Activated T-helper 9 cell treated with anti-CD3 and anti-CD28 coated beads, Interleukin-2, amount 50 U/mL, for 16 hours (primary cell): ENCODE data around the gene RHBDF2.

Source experiments
- DNase-seq: peaks from one replicate; pipeline ENCODE4 v3.0.0-alpha.2; 2020; ENCODE audit warnings: low read depth

Gene RHBDF2

DNA sequence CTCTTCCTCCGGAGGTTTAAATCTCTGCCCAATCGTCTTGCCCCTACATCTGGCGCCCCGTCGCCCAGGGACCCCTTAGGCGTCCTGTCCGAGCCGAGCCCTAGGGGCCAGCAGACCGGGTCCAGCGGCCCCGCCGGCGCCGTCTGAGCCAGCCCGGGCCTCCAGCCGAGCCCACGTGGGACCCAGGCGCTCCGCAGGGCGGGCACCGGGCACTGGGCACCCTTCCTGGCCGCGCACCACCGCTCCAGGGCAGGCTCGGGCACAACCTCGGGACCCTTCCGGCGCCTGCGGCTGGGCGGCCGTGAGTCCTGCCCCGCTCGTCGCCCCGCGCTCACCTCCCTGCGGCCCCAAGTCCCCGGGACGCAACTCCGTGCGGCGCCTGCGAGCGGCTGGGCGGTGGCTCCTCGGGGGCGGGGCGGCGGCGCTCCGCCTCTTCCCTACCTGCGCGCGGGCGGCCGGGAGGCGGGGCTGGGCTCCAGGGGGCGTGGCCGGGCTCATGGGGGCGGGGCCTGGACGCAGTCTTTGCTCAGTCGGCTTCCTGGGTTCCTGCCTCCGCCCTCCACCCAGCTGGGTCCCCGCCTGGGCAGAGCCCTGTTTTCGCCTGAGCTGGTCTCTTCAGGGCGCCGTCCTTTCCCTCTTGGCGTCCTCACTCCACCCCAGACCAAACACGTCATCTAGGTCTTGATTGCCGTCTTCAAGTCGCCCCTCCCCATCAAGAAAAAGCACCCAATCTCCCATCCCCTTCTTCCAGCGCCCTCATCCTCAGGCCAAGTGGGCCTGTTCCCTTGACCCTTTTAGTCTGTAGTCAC, at the start of gene RHBDF2:
Gene RHBDF2, minus strand, starts transcription at position 406 of the 809 bp plus-strand sequence. CDS start 19,899 bp downstream, outside the sequence.
- peak; percentile 93 for DNase-seq

DNA sequence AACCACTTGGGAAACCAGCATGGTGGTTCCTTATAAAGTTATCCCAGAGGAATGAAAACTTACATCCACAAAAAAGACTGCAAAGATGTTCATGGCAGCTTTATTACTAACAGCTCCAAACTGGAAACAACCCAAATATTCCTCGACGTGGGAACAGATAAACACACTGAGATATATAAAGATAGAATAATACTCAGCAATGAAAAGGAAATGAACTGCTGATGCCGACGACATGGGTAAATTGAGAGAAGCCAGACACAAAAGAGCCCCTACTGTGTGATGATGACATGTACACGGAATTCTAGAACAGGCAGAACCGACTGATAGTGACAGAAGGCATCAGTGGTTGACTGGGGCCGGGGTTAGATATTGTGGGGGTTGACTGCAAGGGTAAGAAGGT, 48.3 kb upstream of the RHBDF2 start:
- DNase-seq: no peak

DNA sequence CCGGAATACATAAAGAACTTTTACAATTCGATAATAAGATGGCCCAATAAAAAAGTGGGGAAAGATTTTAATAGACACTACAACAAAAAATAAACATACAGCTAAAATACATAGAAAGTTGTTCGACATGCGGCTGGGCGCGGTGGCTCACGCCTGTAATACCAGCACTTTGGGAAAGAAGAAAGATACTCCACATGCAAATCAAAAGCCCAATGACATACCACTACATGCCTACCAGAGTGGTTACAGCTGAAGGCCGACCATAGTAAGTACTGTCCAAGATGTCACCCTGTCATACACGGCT, 47.9 kb upstream of the RHBDF2 start:
- no peak for DNase-seq

DNA sequence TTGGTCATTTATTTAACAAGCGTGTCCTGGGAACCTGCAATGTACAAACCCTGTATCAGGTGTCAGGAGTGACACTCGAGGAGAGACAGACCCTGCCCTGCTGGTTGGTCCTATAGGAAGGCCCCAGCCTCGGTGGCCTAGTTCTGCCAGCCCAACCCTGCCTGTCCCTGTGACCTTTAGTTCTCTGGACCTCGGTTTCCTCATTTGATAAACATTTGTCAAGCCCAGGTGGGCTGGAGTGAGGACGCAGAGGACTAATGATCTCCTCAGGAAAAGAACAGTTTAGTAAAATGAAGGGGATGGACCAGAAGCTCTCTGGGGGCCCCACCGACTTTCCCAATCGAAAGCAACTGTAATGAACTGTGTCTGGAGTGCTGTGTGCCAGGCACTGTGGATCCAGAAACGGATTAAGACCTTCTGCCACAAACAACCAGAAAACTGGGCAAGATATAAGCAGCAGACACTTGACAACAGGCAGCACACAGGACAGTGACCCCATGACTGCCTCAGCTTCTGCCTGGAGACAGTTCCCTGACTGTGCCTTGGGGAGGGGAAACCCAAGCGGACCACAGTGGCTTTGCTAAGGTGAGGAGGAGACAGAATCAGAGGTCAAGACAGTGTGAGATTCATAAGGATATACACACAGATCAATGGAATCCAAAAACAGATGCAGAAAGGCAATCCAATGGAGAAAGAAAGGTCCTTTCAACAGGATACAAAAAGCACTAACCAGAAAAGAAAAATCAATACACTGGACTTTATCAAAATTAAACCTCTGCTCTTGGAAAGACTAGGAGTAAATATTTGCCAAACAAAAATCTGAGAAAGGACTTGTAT, 47.4 kb upstream of the RHBDF2 start:
- no peak for DNase-seq

DNA sequence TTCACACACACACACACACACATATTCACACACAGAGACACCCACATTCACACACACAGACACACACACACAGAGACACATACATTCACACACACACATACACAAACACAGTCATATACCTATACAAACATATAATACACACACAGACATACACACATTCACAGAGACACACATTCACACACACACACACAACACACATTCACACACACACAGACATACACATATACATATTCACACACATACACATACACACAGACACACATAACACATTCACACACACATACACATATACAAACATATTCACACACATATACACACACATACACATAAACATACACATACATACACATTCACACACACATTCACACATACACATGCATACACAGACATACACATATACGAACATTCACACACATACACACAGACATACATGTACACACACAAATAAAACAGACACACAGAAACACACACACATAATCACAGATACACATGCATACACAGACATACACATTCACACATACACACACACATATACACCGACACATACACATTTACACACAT, 46.5 kb upstream of the RHBDF2 start:
- no peak for DNase-seq

DNA sequence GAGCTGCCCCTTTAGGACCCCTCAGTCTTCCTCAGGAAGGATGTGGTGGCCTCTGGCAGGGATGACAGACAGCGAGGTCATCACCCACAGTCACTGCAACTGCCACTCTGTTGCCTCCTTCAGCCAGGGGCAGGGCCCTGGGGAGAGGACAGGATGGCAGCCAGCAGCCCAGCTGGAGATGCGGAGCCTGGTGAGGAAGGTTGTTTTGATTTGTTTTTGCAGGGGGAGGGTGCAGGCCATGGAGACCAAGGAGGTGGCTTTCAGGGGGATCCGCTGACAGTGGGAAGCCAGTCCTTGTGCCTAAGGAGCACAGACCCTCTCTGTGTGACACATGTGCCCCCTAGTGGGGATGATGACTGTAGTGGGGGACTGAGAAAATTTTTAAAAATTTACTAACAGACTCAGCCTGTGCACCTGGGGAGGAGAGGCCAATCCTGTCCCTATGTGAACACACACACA, 46.0 kb upstream of the RHBDF2 start:
- no peak for DNase-seq

DNA sequence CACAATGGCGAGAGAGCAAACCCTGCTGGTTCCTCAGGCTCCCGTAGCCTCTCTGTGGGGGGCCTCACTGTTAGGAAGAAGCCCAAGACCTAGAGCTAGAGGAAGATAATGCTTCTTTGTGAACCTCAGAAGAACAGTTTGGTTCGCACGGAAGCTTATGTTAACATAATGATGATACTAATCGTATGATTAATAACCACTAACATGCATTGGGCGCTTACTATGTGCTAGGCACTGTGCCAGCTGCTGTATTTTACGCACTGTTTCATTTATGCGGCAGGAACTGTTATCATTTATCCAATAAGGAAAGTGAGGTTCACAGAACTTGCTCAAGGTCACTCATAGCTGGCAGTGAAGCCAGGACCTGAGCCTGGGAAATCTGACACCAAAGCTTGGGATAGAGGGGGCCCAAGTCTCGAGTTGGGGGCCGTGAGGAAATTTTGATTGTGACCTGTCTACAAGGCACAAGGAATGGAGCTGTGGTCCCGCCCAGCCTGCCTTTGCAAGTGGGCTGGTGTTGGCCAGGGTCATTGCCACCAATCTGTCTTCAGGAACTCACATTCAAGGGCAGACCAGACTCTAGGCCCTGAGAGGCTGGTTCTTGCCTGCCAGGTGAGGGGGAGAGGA, 45.4 kb upstream of the RHBDF2 start:
- DNase-seq: no peak

DNA sequence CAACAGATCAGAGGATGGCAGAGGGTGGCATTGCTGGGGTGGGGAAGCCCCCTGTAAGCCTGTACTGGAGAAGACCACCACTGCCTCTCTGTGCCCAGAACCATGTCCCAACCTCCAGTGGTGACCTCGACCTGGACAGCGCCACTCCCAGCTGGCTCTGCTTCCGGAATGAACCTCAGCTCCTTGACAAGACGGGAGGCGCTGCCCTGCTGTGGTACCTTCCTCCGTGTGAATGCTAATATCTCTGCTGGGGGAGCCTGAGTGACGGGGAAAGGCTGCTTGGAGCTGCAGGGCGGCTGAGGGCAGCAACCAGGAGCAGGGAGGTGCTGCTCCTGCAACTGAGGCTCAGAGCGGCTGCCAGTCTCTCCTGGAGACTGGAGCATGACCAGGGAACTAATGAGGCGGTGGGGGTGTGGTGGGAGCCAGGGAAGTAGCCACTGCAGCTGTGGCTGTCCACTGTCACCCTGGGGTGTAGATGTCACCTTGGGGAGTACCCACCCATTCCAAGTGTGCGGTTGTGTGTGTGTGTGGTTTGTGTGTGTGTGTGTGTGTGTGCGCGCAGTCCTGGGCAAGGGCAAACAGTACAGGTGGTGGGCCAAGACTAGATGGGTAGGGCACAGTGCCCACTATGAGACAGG, 44.8 kb upstream of the RHBDF2 start:
- no peak for DNase-seq

DNA sequence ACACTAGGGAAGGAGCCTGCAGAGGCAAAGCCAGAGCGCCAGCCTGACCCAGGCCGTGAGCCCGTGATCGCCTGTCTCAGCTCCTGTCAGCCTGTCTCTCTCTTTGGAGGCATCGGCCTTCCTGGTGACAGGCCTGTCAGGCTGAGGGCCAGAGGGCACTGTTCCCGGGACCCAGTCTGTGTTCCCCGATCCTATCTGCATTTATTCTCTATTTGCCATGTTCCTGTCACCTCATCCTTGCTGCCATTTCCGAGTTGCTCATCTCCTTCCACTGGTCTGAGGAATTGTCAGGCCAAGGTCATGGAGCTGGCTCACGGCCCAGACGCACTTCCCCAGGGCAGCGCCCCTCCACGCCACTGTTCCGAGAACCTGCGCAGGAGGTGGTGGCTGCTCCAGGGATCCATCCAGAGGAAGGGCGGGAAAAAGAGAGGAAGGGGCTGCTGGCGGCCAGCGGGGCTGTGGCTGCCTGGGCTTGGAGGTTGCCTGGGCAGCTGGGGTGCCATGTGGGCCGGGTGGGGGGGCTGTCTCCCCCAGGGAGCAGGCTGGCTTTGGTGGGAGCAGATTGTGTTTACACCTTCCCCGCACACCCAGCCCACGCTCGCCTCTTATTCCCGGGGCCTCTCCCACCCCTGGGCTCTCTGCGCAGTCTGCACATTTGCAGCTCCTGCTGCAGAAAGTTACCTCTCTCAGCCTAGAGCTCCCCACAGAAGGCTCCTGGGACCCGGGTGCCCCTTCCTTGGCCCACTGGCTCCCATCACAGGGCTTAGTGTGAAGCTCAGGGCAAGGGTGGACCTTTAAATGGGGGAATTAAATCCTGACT, 43.5 kb upstream of the RHBDF2 start:
- no peak for DNase-seq

DNA sequence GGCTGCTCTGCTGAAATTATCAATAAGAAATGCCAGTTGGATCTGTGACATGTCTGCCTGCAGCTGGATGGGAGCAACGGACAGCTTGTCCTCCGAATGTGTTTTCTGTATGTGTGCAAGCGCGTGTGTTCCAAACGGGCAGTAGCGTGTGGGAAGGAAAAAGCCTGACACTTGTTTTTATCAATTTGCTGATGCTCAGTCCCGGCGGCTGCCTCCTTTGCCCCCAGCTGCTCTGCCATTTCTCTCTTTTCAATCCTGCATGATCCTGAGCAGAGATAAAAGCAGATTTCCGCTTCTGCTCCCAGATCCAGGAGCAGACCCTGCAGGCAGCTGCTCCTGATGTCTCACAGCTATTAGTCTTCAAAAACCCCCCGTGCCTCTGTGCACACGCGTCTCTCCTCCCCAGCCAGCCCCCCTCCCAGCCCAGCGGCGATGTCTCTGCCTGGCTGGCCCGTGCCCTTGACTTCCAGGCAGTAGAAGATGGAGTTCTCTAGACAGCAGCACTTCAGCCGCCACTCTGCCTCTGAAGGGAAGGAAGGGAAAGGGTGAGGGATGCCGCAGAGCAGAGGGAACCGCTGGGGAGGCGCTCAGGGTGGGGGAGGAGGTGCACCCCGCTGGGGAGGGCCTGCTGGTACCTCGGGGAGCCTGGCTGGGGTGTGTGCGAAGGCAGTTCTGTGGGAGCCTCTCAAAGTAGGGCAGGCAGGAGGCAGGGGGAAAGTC, 42.8 kb upstream of the RHBDF2 start:
- DNase-seq: no peak

DNA sequence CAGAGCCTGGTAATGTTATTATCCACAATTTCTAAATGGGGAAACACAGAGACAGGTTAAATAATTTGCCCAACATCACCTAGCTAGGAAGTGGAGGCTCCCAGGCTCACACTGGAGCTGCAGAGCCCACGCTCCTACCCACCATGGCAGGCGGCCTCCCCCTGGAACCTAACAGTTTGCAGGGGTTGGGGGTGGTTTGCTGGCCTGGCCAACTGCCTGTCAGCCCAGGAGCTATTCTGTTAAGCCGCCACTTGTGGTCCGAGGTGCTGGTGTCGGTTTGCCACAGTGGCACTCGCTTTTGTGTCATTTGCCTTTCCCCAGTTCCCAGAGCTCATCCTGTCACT, 42.2 kb upstream of the RHBDF2 start:
- DNase-seq: no peak

DNA sequence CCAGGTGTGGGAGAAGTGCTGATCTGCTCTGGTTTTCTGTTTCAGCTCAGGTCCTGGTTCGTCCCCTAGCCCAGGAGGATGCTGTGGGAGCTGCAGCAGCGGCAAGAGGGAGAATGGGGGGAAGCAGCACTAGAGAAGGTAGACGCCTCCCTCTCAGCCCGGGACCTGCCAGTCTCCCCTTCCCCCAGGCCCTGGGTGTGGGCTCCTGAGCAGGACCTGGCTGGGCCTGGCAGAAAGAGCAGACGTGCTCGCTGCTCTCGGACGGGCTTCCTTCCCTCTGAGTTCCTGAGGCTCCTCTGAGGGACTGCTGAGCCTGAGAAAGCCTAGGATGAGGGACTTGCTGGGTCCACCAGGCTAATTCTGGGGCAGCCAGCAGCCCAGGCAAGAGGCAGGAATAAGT, 41.8 kb upstream of the RHBDF2 start:
- DNase-seq: no peak

DNA sequence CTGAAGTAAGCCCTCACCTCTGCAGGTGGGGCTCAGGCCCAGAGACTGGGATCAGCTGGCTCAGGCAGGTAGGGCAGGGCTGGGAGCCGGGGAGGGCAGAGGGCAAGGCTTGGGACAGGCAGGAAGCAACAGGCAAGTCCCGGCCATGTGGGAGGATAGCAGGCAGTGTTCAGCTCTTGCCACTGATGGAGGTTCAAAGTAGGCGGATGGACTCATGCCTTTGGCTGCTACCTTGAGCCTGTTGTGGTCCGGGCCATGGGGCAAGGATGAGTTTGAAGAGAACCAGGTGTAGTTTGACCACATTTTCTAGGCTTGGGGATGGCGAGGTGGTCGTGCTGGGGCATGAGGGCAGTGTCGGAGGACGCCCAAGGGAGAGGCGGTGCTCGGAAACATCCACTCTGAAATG, 41.3 kb upstream of the RHBDF2 start:
- no peak for DNase-seq

DNA sequence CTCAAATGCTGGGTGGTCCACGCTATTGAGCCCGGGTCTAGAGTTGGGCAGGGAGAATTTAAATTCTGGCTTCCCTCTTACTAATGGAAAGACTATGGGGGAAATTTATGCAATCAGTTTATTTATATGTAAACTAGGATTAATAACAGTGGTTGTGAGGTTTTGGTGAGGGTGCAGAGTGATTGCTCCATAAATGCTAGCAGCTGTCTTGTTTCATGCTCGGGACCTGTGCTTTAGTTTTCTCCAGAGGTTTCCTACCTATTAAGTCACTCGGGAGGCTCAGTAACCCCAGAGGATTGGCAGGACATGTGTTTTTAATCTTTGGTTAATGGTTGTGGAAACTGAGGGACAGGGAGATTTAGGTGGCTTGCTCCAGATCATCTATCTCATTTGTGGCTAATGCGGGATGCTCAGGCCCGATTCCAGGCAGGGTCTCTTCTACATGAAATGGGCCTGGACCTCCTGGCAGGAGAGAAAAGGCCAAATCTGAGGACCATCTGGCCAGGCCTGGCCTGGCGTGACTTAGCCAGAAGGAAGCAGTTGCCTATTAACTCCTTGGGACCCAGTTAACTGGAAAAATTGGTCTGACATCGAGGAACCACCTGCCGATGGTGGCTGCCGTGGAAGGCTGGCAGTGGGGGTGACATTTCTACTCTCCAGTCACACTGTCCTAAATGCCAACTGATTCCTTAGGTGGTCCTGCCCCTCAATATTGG, 40.7 kb upstream of the RHBDF2 start:
- DNase-seq: no peak

DNA sequence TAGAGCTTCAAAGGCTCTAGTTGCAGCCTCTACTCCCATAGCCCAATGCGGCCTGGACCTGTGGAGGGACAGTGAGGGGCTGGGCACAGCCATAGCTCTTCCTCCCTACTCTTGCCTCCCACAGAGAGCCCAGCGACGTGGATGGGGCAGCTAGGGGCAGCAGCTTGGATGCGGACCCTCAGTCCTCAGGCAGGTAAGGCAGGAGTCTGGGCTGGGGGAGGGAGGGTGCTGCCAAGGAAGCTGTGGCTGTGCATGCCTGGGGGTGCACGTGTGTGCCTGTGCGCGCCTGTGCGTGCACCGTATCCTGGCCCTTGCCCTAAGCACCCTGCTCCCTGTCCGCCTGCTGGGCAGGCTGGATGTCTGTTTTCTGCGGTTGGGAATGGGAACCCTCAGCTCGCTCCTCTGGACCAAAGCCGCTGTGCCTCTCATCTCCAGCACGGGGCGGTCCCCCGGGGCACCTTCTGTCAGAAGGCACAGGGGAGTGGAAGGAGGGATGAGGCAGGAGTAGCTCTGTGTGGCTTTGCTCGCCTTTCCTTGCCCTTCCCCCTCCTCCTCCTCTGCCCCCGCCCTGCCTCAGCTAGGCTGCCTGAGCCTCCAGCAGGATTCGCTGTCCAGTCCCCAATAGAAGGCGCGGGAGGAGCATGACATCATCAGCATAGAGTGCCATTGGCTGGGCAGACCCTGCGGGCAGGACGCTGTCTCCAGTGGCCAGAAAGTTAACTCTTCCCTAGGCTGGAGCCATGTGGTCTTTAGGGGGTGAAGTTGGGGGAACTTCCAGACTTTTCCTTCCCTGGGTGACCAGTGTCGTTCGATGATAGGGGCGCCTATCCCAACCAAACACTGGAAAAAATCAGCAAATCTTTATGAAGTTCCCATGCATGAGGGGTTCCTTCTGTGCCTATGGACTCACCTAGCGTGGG, 39.4 kb upstream of the RHBDF2 start:
- DNase-seq: no peak

DNA sequence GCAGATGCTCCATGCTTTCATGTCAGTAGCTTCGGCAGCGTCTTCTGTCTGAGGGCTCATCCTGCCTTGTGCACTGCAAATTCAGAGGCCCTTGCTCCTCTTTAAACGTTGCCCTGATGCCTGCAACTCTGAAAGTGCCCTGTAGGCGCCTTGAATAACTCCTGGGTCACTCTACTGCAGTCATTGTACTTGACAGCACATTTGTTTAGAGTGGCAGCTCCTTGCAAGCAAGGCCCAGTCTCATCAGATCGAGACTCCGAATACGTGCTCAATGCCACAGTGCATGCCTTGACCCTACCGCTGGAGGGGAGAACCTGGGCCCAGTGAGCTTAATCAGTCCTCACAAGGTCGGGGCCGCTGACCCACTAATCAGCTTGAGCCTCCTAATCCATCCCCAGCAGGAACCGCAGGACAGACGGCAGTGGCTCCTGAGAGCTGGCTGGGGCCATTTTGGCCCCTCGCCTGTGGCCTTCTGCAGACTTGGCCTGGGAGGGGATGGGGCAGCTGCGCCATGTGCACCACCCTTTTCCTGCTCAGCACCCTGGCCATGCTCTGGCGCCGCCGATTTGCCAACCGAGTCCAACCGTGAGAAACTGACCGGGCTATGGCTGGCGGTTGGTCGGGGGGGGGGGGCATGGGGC, 38.5 kb upstream of the RHBDF2 start, which contains the start of gene PRCD:
Gene PRCD, plus strand, starts transcription at position 414 of the 641 bp plus-strand sequence. Its CDS starts 98 bp downstream, at position 512.
- DNase-seq: no peak

DNA sequence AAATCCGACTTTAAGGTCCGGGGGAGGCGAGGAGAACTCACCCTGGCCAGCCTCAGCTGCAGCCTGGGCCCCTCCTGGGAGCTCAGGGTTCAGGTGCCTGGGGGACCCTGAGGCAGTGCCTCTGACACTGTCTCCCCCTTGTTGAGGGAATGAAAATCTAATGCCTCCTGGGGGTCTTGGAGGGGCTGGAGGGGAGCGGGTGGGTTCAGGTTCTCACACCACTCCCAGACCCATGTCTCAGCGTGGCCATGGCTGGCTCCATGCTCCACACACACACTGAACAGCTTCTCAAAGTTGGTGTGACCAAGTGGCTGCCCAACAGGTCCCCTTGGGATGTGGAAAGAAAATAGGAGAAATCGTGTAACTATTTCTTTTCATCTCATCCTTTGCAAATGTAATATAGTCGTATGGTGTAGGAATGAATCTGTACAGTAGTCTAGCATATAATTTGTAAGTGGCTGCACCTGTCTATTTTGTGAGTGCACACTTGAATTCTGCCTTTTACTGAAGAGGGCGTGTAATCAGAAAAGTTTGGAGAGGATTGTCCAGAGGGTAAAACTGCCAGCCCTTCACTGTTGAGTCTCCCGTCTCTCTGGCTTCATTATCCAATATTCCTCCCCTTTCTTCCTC, 37.8 kb upstream of the RHBDF2 start:
- no peak for DNase-seq
